HG03565 (cell line): ENCODE measurements around the gene LRRK2.
"Not testable (repeated sequence)": the region's sequence is repeated elsewhere in the genome, so short reads cannot be mapped to it uniquely, and the experiment has no call there.

Experiments used
- ATAC-seq: cut with Tn5 transposase; IDR thresholded peaks from one replicate; pipeline ENCODE4 v1.9.1; 2021; ENCODE audit warnings: mild to moderate bottlenecking, moderate library complexity; ENCODE audit not compliant: unreplicated experiment

The LRRK2 gene

GRCh38 chr12:40244526-40245156 is 19.8 kb downstream of the LRRK2 start:
- ATAC-seq: not testable (repeated sequence)

GRCh38 chr12:40248034-40248433 is 23.2 kb downstream of the LRRK2 start:
- no peak for ATAC-seq

GRCh38 chr12:40248585-40249297 is 23.9 kb downstream of the LRRK2 start:
- no peak for ATAC-seq

- ATAC-seq: not testable (repeated sequence)
These were observed 25.9 kb downstream of the LRRK2 start for GRCh38 chr12:40250652-40251051.

GRCh38 chr12:40253936-40254335 is 29.1 kb downstream of the LRRK2 start:
- ATAC-seq: no peak

GRCh38 chr12:40254455-40255085 is 29.8 kb downstream of the LRRK2 start:
- no peak for ATAC-seq

GRCh38 chr12:40258371-40258770 is 33.6 kb downstream of the LRRK2 start:
- ATAC-seq: no peak

GRCh38 chr12:40261937-40262336 is 37.1 kb downstream of the LRRK2 start:
- ATAC-seq: peak; percentile 79

GRCh38 chr12:40262657-40263056 is 37.9 kb downstream of the LRRK2 start:
- ATAC-seq: peak; percentile 84

GRCh38 chr12:40263616-40264409 is 39.0 kb downstream of the LRRK2 start:
- peak; percentile 25 for ATAC-seq

GRCh38 chr12:40271981-40272664 is 47.3 kb downstream of the LRRK2 start:
- no peak for ATAC-seq

GRCh38 chr12:40281791-40282364 is 57.1 kb downstream of the LRRK2 start:
- ATAC-seq: no peak

- no peak for ATAC-seq
These were observed 61.8 kb downstream of the LRRK2 start for GRCh38 chr12:40286583-40286982.

GRCh38 chr12:40287369-40287975 is 62.7 kb downstream of the LRRK2 start:
- no peak for ATAC-seq

GRCh38 chr12:40292788-40293429 is 68.1 kb downstream of the LRRK2 start:
- no peak for ATAC-seq

- ATAC-seq: no peak
These were observed 73.5 kb downstream of the LRRK2 start for GRCh38 chr12:40298341-40298740.

GRCh38 chr12:40300490-40300889 is 75.7 kb downstream of the LRRK2 start:
- no peak for ATAC-seq

- no peak for ATAC-seq
These were observed 84.2 kb downstream of the LRRK2 start for GRCh38 chr12:40309001-40309400.

- no peak for ATAC-seq
These were observed 85.4 kb downstream of the LRRK2 start for GRCh38 chr12:40310211-40310610.
